K562 (cell line): ENCODE results near the gene TBL2. TPM values are rescaled to one million over a fixed set of nuclear protein-coding genes. Genes with fewer than 3 reads are reported as not detected.

Source experiments
- ATAC-seq: fragments of 200-7000 bp; cut with Tn5 transposase; 3 replicates; pipeline ENCODE4 v1.9.1; 2020; ENCODE audit warnings: moderate library complexity
- BruUV-seq: library from RNA; stranded (reverse); fragments of 400-500 nt; replicated peaks from 2 replicates; lab custom pipeline; 2021; lab: Mats Ljungman, UMichigan
- CTCF ChIA-PET: fragments of 300-600 bp; formaldehyde crosslinking; extraction: SDS; loops from one replicate; lab custom pipeline; 2021; ENCODE audit warnings: low intra/inter-chr PET ratio; lab: Yijun Ruan, JAX
- POLR2A ChIA-PET: fragments of 300-600, 350-650 bp; sonication (Branson Sonifier 250); formaldehyde crosslinking; extraction: SDS; loops from one replicate; lab custom pipeline; 2021; ENCODE audit warnings: antibody characterized with exemption, inconsistent platforms; lab: Yijun Ruan, JAX
- DNase-seq, 4 experiments: peaks; one replicate each; pipeline versions ENCODE4 v3.0.0 to v3.0.0-alpha.2; 2011 to 2018; ENCODE audit warnings: low spot score in 3 of 4, mixed read lengths in 3 of 4; ENCODE audit errors: extremely low read depth in 1 of 4
- FAIRE-seq: peaks from 2 replicates; lab custom pipeline; 2011; peaks lifted over from hg19 to GRCh38; lab: Jason Lieb, UNC
- H2AFZ ChIP-seq: 2 replicates; pipeline ENCODE4 v1.6.0; 2011; ENCODE audit warnings: low read depth, low read length, control low read depth, inconsistent platforms
- H3K27ac ChIP-seq: fragments of 200-600 bp; 3 replicates; pipeline ENCODE4 v1.8.0; 2011; ENCODE audit warnings: low read depth, mild to moderate bottlenecking, control low read depth, inconsistent platforms, low read length, moderate library complexity, mixed read lengths; ENCODE audit errors: extremely low read depth
- H3K27me3 ChIP-seq, 2 experiments: fragments of 300-600 bp in 1 of 2; 2 replicates in 1 of 2; 3 replicates in 1 of 2; pipeline versions ENCODE4 v1.6.0 to v1.8.0; 2011; ENCODE audit warnings: inconsistent platforms in 2 of 2, low read length in 2 of 2, mild to moderate bottlenecking in 1 of 2, mixed read lengths in 1 of 2, moderate library complexity in 1 of 2; ENCODE audit not compliant: control insufficient read depth in 2 of 2, insufficient read depth in 2 of 2
- H3K36me3 ChIP-seq: fragments of 300-600 bp; 3 replicates; pipeline ENCODE4 v1.8.0; 2011; ENCODE audit warnings: mild to moderate bottlenecking, low read length, inconsistent platforms; ENCODE audit not compliant: control insufficient read depth, insufficient read depth
- H3K4me1 ChIP-seq, 2 experiments: fragments of 200-600 bp in 1 of 2; replicated peaks in 1 of 2; 2 replicates in 1 of 2; 3 replicates in 1 of 2; pipeline versions ENCODE4 v1.5.1 to v1.8.0; 2011; ENCODE audit warnings: inconsistent platforms in 2 of 2, low read length in 2 of 2, mild to moderate bottlenecking in 1 of 2, mixed read lengths in 1 of 2, moderate library complexity in 1 of 2; ENCODE audit not compliant: control insufficient read depth in 2 of 2, insufficient read depth in 2 of 2
- H3K4me2 ChIP-seq: 2 replicates; pipeline ENCODE4 v1.6.1; 2011; ENCODE audit warnings: low read length, control low read depth, inconsistent platforms, mixed read lengths; ENCODE audit not compliant: insufficient read depth
- H3K4me3 ChIP-seq: fragments of 200-600 bp; sonication (generic), shearing (Covaris generic); 2 replicates; pipeline ENCODE4 v1.5.1; 2016; ENCODE audit warnings: control low read depth, inconsistent platforms
- H3K79me2 ChIP-seq: fragments of 200-600 bp; 3 replicates; pipeline ENCODE4 v1.8.0; 2011; ENCODE audit warnings: low read length, inconsistent platforms; ENCODE audit not compliant: control insufficient read depth, insufficient read depth
- H3K9ac ChIP-seq, 2 experiments: 2 replicates each; pipeline versions ENCODE4 v1.6.0 to v1.6.1; 2011; ENCODE audit warnings: low read depth in 2 of 2, low read length in 2 of 2, control low read depth in 1 of 2, inconsistent platforms in 1 of 2, mild to moderate bottlenecking in 1 of 2, mixed read lengths in 1 of 2; ENCODE audit not compliant: insufficient read depth in 1 of 2
- H3K9me1 ChIP-seq: one replicate; pipeline ENCODE4 v1.6.0; 2011; ENCODE audit warnings: inconsistent platforms, mild to moderate bottlenecking, low read length, moderate library complexity; ENCODE audit not compliant: control insufficient read depth, insufficient read depth
- H3K9me3 ChIP-seq: replicated peaks from 2 replicates; pipeline ENCODE4 v1.5.1; 2011; ENCODE audit warnings: low read depth, low read length, inconsistent platforms; ENCODE audit not compliant: control insufficient read depth, insufficient read depth
- H4K20me1 ChIP-seq: replicated peaks from 2 replicates; pipeline ENCODE4 v1.6.1; 2011; ENCODE audit warnings: low read length, inconsistent platforms, mixed read lengths; ENCODE audit not compliant: control insufficient read depth, insufficient read depth
- HEY1 ChIP-seq: fragments of 250-450 bp; sonication (Bioruptor Pico); IDR thresholded peaks from 2 replicates; pipeline ENCODE4 v1.5.0; 2020; ENCODE audit warnings: mild to moderate bottlenecking, moderate library complexity, borderline replicate concordance
- HOMEZ ChIP-seq: fragments of 250-450 bp; sonication (Bioruptor Pico); IDR thresholded peaks from 2 replicates; pipeline ENCODE4 v1.4.0; 2020; ENCODE audit warnings: mild to moderate bottlenecking, moderate library complexity
- IRF9 ChIP-seq: fragments of 450-650 bp; IDR thresholded peaks from 2 replicates; pipeline ENCODE4 v1.6.1; 2016; ENCODE audit warnings: missing biosample characterization, missing genetic modification characterization
- KDM4B ChIP-seq, 2 experiments: fragments of 450-650 bp in 1 of 2; sonication (generic) in 1 of 2; IDR thresholded peaks; 2 replicates each; pipeline ENCODE4 v1.6.1; 2016 to 2017; ENCODE audit warnings: borderline replicate concordance in 2 of 2, antibody characterized with exemption in 1 of 2, low read depth in 1 of 2, mild to moderate bottlenecking in 1 of 2
- KHSRP ChIP-seq: fragments of 450-650 bp; IDR thresholded peaks from 2 replicates; pipeline ENCODE4 v1.6.1; 2017
- LEF1 ChIP-seq: fragments of 450-650 bp; IDR thresholded peaks from 2 replicates; pipeline ENCODE4 v1.6.1; 2016; ENCODE audit warnings: mild to moderate bottlenecking
- MECOM ChIP-seq: fragments of 250-450 bp; sonication (Bioruptor Pico); IDR thresholded peaks from 2 replicates; pipeline ENCODE4 v1.8.0; 2022; ENCODE audit warnings: inconsistent platforms
- NBN ChIP-seq: fragments of 450-650 bp; IDR thresholded peaks from 2 replicates; pipeline ENCODE4 v1.6.1; 2016; ENCODE audit warnings: low read depth, mild to moderate bottlenecking
- NELFE ChIP-seq: IDR thresholded peaks from 2 replicates; pipeline ENCODE4 v1.6.1; 2011; ENCODE audit warnings: mild to moderate bottlenecking; ENCODE audit not compliant: insufficient read depth, insufficient read length
- NR3C1 ChIP-seq: sonication (generic); formaldehyde crosslinking; IDR thresholded peaks from 2 replicates; pipeline ENCODE4 v1.8.1; 2022; ENCODE audit warnings: missing genetic modification reagents
- PHB ChIP-seq: fragments of 250-450 bp; sonication (Bioruptor Pico); IDR thresholded peaks from 2 replicates; pipeline ENCODE4 v1.5.0; 2021
- PHB2 ChIP-seq: fragments of 450-650 bp; IDR thresholded peaks from 2 replicates; pipeline ENCODE4 v1.6.1; 2017; ENCODE audit warnings: low read depth
- TCF3 ChIP-seq: sonication (generic); formaldehyde crosslinking; IDR thresholded peaks from 2 replicates; pipeline ENCODE4 v1.4.0; 2020; ENCODE audit warnings: mild to moderate bottlenecking, missing genetic modification reagents
- TCF7 ChIP-seq: sonication (generic); IDR thresholded peaks from 2 replicates; pipeline ENCODE4 v1.6.1; 2016; ENCODE audit warnings: antibody characterized with exemption, borderline replicate concordance
- ZBTB5 ChIP-seq: fragments of 450-650 bp; IDR thresholded peaks from 2 replicates; pipeline ENCODE4 v1.6.1; 2017; ENCODE audit warnings: antibody characterized with exemption
- ZNF239 ChIP-seq: fragments of 250-450 bp; sonication (Bioruptor Pico); IDR thresholded peaks from 2 replicates; pipeline ENCODE4 v1.4.0; 2020; ENCODE audit warnings: mild to moderate bottlenecking
- ZNF780A ChIP-seq: fragments of 250-450 bp; sonication (Bioruptor Pico); IDR thresholded peaks from 2 replicates; pipeline ENCODE4 v1.5.0; 2021; ENCODE audit warnings: mild to moderate bottlenecking
- ZNF785 ChIP-seq: fragments of 250-450 bp; sonication (Bioruptor Pico); IDR thresholded peaks from 2 replicates; pipeline ENCODE4 v1.4.0; 2020; ENCODE audit warnings: mild to moderate bottlenecking
- WGBS: fragments of 100-300 bp; shearing (Covaris generic); methylation state at CpG from one replicate; pipeline ENCODE4 v1.1.6; 2016; ENCODE audit warnings: low coverage, mixed read lengths; ENCODE audit not compliant: insufficient coverage; ENCODE audit errors: missing lambda C conversion rate; 5-methylcytosine and 5-hydroxymethylcytosine counted together
- in situ Hi-C: fragments of 300-500 bp; cut with MboI; formaldehyde crosslinking; loops from 4 replicates; pipeline ENCODE4 v1.15.0; 2018; ENCODE audit warnings: inconsistent platforms, mixed read lengths
- intact Hi-C: fragments of 100-400 bp; cut with micrococcal nuclease; formaldehyde crosslinking; loops from 2 replicates; pipeline ENCODE4 v1.14.2; 2022
- polyA plus RNA-seq, 8 experiments: library from polyadenylated mRNA; depleted of rRNA in 4 of 8; stranded (reverse) in 5 of 8; unstranded in 3 of 8; fragments of >200 nt; fragmentation: Nextera tagmentation in 2 of 8; fragmentation: Illumina TruSeq in 1 of 8; extraction: Ambion mirVana in 2 of 8; extraction: Trizol in 1 of 8; gene quantifications; 2 replicates each; pipeline versions ENCODE4 v1.2.1 to v1.2.3, GENCODE V29; 2011 to 2014; ENCODE audit warnings: inconsistent platforms in 1 of 8, missing spikeins in 1 of 8
- total RNA-seq, 7 experiments: library from RNA; depleted of rRNA in 6 of 7; stranded (reverse); fragments of >200 nt in 6 of 7; fragmentation: Illumina TruSeq in 2 of 7; extraction: Trizol in 2 of 7; gene quantifications; 2 replicates each; pipeline versions ENCODE4 v1.2.1 to v1.2.3, GENCODE V29; 2011 to 2021; ENCODE audit warnings: low replicate concordance in 1 of 7
- TF ChIP-seq, protein P1 (sequence below): fragments of 450-650 bp; formaldehyde crosslinking; IDR thresholded peaks from 2 replicates; pipeline ENCODE4 v1.4.0; 2022; ENCODE audit warnings: missing genetic modification characterization

Gene TBL2
- total and polyA plus RNA-seq, 9 of the 15 experiments (the other 6 are each of a cell fraction or from before 2014, with no cell fraction given): 2.5 to 123 (median 49.2) TPM

DNA sequence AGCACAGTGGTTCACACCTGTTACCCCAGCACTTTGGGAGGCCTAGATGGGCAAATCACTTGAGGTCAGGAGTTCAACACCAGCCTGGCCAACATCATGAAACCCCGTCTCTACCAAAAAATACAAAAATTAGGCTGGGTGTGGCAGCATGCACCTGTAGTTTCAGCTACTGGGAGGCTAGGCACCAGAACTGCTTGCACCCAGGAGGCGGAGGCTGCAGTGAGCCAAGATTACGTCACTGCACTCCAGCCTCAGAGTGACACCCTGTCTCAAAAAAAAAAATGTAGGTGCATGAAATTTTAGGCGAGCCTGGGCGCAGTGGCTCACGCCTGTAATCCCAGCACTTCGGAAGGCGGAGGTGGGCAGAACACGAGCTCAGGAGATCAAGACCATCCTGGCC, 30.5 kb downstream of the TBL2 start (continued):
- TF ChIP-seq LEF1: no peak
- no peak for TF ChIP-seq PHB (CRISPR knock-in tag)
- no peak for TF ChIP-seq HOMEZ
- TF ChIP-seq NELFE: no peak
- TF ChIP-seq, all 486 proteins: peak for 0

DNA sequence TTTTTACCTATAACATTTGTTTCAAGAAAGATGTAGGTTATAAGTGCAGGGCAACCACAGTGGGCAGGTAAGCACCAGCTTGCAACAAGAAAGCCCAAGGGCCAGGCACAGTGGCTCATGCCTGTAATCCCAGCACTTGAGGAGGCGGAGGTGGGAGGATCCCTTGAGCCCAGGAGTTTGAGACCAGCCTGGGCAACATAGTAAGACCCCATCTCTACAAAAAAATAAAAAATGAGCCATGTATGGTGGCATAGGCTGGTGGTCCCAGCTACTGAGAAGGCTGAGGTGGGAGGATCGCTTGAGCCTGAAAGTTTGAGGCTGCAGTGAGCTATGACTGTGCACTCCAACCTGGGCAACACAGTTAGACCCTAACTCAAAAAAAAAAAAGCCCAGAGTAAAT, 33.7 kb downstream of the TBL2 start:
- FAIRE-seq (no peak), DNase-seq (no peak), ATAC-seq (no peak)
- H3K4me3 ChIP-seq: no peak overlapping the region
- no peak overlapping the region for H3K27ac ChIP-seq
- ChIA-PET POLR2A (interaction anchor here (1.0 to 1.4 kb wide), 2 partner anchors 17 to 713 kb away, joined by 3 to 4 read pairs; no protein-coding TSS in a partner anchor), CTCF (no interaction called here)
- H3K4me1 ChIP-seq: peaks cover 0 to 4% of the 10 kb centered on the region in 2 experiments; a peak in 2 of 5 replicates
- 90% methylated on average over 2 of the region's 2 CpGs for WGBS
- H4K20me1 ChIP-seq: peaks cover 3% of the 10 kb centered on the region; the same call in 1 of the 2 replicates
- H2AFZ ChIP-seq: no peak overlapping the region
- no peaks in the 10 kb centered on the region for H3K9me3 ChIP-seq
- peaks cover 51% of the 10 kb centered on the region for H3K79me2 ChIP-seq
- no peak overlapping the region for H3K9ac ChIP-seq
- intact Hi-C loops (no loop called here), in situ Hi-C loops (no loop called here)
- no TSS peak for BruUV-seq
- no peaks in the 10 kb centered on the region for H3K9me1 ChIP-seq
- no peaks in the 10 kb centered on the region for H3K27me3 ChIP-seq
- no peak overlapping the region for H3K4me2 ChIP-seq
- peaks cover 76% of the 10 kb centered on the region; the same call in 2 of the 3 replicates for H3K36me3 ChIP-seq
- TF ChIP-seq, protein P1, sequence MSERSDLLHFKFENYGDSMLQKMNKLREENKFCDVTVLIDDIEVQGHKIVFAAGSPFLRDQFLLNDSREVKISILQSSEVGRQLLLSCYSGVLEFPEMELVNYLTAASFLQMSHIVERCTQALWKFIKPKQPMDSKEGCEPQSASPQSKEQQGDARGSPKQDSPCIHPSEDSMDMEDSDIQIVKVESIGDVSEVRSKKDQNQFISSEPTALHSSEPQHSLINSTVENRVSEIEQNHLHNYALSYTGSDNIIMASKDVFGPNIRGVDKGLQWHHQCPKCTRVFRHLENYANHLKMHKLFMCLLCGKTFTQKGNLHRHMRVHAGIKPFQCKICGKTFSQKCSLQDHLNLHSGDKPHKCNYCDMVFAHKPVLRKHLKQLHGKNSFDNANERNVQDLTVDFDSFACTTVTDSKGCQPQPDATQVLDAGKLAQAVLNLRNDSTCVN (CRISPR knock-in tag): no peak
- TF ChIP-seq IRF9 (no peak), HEY1 (no peak), MECOM (no peak), ZBTB5 (no peak), KDM4B (IDR thresholded peaks at IDR 0.05; ENCODE audit: borderline replicate concordance in 2 of 2, low read depth in 1 of 2) (no peak), NBN (no peak), TCF3 (CRISPR knock-in tag) (no peak), ZNF780A (CRISPR knock-in tag) (no peak), ZNF785 (CRISPR knock-in tag) (no peak), TCF7 (no peak), NR3C1 (no peak), KHSRP (no peak), PHB2 (no peak), ZNF239 (CRISPR knock-in tag) (no peak)
